ENCODE results near the gene PDSS2.
"Not testable (repeated sequence)": the region's sequence is repeated elsewhere in the genome, so short reads cannot be mapped to it uniquely, and the experiment has no call there.

Gene PDSS2

GRCh38 chr6:107319906-107320530, 139.3 kb downstream of the PDSS2 start:
- DNase-seq (ENCODE audit: low read depth) = peak; percentile 40

- DNase-seq (ENCODE audit: low read depth) = peak; percentile 73
These were observed 141.1 kb downstream of the PDSS2 start for GRCh38 chr6:107318100-107318736.

- DNase-seq (ENCODE audit: low read depth) = no peak
These were observed 144.2 kb downstream of the PDSS2 start for GRCh38 chr6:107315114-107315513.

GRCh38 chr6:107314531-107314939, 144.8 kb downstream of the PDSS2 start:
- no peak for DNase-seq (ENCODE audit: low read depth)

- DNase-seq (ENCODE audit: low read depth) = no peak
These were observed 145.6 kb downstream of the PDSS2 start for GRCh38 chr6:107313776-107314175.

DNA sequence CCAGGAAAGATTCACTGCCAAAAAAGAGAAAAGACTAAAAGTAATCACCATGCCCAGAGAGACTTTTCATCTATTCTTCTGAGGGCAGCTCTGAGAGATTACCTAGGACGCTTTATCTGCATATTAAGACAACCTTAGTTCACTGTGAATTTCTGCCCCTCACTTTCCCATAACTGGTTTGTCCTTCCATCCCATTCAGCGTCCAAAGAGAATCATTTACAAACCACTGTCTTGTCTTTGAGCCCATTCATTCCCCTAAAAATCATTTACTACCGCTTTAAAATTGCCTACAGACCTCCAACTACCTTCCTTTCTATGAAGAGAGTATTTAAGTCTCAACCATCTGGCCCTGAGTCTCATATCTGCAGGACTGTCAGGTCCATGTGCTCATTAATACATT, 149.0 kb downstream of the PDSS2 start:
- DNase-seq (ENCODE audit: low read depth) = no peak

- DNase-seq (ENCODE audit: low read depth) = no peak
These were observed 150.7 kb downstream of the PDSS2 start for GRCh38 chr6:107308677-107309076.

DNA sequence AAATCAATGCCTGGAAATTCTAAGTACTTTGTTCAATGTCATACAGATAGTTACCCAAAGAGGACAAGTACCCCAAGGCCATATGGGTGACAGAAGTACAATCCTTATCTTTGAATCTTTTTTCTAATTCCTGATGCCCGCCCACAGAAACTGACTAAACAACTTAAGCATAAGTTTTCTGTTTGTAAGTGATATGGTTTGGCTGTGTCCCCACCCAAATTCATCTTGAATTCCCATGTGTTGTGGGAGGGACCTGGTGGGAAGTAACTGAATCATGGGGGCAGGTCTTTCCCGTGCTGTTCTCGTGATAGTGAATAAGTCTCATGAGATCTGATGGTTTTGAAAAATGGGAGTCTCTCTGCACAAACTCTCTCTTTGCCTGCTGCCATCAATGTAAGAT, 153.4 kb downstream of the PDSS2 start:
- DNase-seq (ENCODE audit: low read depth) = not testable (repeated sequence)

GRCh38 chr6:107305391-107305790, 154.0 kb downstream of the PDSS2 start:
- no peak for DNase-seq (ENCODE audit: low read depth)

DNA sequence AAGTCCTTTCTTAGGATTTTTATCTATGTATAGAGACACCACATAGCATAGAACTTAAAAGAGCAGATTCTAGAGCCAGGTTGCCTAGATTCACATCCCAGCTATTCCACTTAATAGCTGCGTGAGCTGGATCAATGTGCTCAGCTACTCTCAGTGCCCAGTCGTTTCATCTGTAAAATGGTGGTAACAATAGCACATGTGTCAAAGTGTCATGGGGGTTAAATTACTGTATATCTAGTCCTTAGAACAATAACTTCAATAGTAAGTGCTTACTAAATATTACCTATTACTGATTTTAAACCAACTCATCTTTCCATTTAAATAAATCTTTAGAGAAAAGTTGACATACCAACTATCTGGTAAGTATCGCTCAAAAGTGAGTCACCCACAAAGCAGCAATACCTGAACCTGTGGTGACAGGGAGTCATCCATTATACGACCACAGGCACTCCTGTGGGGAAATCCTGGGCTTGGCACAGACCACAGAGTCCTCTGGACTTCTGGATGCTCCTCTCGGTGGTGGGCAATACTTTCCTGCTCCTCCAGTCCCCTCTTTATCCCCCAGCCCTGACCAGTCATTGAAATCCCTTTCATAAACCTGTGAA, 154.8 kb downstream of the PDSS2 start:
- DNase-seq (ENCODE audit: low read depth) = peak; percentile 75

DNA sequence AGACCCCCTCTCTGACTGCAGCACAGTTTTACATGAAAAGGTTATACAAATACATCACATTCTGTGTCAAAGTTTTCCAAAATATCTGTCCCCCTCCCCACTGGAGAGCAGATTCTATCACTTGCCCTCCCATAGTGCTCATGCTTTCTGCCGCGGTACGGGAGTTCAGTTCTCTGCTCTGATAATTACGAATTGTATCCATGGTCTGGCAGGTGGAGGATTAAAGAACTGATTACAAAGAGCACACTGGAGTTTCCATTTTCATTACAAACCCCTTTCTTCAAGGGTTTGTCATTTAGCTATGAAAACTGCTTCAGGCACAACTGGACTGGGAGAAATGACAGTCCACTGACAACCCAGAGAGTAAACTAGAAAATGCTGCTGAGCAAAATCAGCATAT, 166.0 kb downstream of the PDSS2 start:
- no peak for DNase-seq (ENCODE audit: low read depth)

DNA sequence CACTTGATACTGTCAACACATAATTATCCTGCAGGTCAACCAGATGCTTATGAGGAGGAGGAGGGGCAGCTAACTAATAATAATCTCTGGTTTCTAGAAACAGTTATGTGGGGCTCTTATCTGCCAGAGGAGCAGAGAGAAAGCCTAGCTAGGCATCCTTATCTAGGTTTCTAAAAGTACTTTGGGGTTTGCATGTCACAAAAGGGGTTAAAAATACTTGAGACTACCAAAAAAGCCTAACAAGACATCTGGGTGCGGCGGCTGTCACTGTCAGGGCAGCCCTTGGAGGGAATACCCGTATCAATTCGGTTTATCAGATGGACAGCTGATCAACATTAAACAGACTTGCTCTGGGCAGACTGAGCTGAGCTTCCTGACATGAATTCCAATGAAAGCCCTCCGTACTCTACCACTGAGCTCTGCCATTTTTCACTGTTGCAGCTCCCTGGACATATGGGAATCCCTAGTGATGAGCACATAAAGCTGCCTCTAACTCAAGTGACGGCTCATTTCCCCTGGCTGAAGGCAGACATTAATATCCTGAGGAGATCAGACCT, 166.6 kb downstream of the PDSS2 start:
- DNase-seq (ENCODE audit: low read depth) = no peak

DNA sequence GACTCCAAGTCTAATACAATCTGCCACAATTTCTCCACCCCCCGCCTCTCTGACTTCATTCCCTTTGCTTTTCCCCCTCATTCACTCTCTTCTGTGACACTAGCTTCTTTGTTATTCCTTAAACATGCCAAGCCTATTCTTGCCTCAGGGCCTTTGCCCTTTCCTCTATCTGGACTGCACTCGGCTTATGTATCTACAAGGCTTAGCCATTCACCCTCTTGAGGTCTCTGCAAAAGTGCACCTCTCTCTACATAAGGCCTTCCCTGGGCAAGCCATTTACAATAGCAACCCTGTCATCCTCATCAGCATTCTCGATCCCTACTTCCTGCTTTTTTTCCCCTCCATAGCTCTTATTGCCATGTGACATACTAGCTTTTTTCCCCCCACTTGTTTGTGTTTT, 168.9 kb downstream of the PDSS2 start:
- no peak for DNase-seq (ENCODE audit: low read depth)

DNA sequence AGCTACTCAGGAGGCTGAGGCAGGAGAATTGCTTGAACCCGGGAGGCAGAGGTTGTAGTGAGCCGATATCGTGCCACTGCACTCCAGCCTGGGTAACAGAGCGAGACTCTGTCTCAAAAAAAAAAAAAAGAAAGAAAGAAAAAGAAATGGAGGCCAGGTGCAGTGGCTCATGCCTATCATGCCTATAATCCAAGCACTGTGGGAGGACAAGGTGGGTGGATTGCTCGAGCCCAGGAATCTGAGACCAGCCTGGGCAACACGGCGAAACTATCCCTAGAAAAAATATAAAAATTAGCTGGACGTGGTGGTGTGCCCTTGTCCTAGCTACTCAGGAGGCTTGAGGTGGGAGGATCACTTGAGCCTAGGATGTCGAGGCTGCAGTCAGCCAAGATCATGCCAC, 170.1 kb downstream of the PDSS2 start:
- not testable (repeated sequence) for DNase-seq (ENCODE audit: low read depth)

GRCh38 chr6:107285683-107286082, 173.7 kb downstream of the PDSS2 start:
- DNase-seq (ENCODE audit: low read depth) = not testable (repeated sequence)

DNA sequence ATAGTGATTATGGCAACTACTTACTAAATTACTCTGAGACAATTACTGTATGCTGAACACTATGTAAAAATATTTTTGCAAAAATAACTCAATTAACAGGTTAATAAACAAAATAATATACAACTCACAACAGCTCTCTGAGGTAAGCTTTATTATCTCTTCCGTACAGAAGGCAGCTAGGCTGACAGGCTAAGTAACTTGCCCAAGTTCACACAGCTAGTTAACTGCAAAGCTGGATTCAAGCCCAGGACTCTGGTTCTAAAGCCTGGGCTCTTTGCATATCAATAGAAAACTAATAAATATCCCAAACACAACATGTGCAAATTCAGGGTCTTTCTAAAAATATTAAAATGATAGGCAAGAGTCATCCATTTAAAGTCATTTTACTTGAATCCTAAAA, 174.6 kb downstream of the PDSS2 start:
- DNase-seq (ENCODE audit: low read depth) = no peak

GRCh38 chr6:107280791-107281190, 178.6 kb downstream of the PDSS2 start:
- DNase-seq (ENCODE audit: low read depth) = no peak

DNA sequence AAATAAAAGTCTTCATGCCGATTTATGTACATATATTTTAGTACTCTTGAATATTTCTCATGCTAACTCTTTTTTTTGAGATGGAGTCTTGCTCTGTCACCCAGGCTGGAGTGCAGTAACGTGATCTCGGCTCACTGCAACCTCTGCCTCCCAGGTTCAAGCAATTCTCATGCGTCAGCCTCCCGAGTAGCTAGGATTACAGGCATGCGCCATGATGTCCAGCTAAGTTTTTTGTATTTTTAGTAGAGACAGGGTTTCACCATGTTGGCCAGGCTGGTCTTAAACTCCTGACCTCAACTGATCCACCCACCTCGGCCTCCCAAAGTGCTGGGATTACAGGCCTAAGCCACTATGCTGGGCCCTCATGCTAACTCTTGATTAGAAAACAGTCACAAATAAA, 179.4 kb downstream of the PDSS2 start:
- DNase-seq (ENCODE audit: low read depth) = not testable (repeated sequence)

DNA sequence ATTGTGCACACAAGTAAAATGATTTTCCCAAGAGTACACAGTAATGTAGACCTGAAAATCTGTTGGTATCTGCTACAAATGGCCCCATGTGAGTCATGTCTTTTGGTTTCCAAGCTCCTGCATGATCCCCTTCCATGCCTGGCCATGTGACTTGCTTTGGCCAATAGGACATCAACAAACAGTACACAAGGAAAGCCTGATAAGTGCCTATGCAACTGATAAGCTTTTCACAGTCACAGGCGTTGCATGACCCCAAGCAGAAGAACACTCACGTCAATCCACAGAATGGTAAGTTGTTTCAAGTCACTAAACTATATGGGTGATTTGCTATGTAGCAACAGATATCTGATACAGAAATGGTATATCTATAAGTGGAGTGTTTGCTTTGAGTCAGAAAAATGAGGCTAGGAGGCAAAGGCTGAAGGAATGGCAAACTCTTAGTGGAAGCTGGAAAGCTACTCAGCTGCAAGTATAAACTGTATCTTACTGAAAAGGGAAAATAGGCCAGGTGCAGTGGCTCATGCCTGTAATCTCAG, 184.0 kb downstream of the PDSS2 start:
- DNase-seq (ENCODE audit: low read depth) = peak; percentile 13

DNA sequence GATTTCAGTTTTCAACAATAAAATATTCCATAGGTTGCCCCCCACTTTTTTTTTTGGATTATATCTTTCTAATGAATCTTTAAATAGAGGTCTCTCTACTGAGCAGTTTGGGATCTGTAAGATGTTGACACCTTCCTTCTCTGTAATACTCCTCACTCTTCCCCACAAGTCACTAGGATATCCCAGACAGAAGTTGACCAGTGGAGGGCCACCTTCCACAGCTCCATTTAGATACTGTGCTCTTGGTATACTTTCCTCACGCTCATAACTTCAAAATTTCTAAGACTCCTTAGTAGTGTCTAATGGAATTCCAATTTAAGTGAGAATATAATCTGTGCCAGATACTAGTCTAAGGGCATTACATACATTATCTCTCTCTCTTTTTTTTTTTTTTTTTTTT, 185.1 kb downstream of the PDSS2 start:
- DNase-seq (ENCODE audit: low read depth) = no peak

DNA sequence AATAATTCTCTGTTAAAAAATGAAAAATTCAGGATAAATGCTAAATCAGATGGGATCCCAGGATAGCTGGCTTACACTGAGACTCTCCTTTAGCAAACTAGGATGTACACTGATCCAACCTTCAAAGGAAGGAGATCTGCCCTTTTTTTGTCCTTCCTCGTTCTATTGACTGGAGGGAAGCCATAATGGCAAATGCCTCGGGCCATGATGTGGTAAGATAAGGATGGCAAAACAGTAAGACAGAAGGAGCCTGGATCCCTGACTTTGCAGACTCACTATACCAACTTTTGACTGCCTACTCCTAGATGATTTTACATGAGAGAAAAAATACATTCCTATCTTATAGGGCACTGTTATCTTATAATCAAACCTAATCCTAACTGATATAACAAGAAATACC, 187.1 kb downstream of the PDSS2 start:
- no peak for DNase-seq (ENCODE audit: low read depth)

- DNase-seq (ENCODE audit: low read depth) = no peak
These were observed 188.1 kb downstream of the PDSS2 start for GRCh38 chr6:107271208-107271790.

DNA sequence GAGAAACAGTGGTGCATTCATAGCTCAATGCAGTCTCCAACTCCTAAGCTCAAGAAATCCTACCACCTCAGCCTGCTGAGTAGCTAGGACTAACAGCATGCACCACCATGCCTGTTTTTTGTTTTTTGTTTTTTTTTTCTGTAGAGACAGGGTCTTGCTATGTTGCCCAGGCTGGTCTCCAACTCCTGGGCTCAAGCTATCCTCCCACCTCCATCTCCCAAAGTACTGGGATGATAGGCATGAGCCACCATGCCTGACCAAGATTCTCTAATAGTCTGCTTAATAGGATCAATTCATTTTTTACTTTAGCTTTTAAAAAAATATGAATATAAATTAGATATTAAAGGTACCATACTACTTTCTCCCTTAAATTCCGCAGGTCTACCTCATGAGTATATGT, 191.7 kb downstream of the PDSS2 start:
- DNase-seq (ENCODE audit: low read depth) = no peak
